Right lobe of liver (tissue), 6 donors: ENCODE measurements around the gene CAP2. TPM values are rescaled to one million over a fixed set of nuclear protein-coding genes. Genes with fewer than 3 reads are reported as not detected.

Experiments used
- ATAC-seq, 4 donors: fragments of 200-7000 bp; cut with Tn5 transposase; one replicate each; pipeline ENCODE4 v1.9.1; 2020; ENCODE audit warnings: mild to moderate bottlenecking in 4 of 4, moderate library complexity in 4 of 4
- DNase-seq, 3 donors: peaks; one replicate each; pipeline ENCODE4 v3.0.0-alpha.2; 2020
- H3K27ac ChIP-seq, 3 donors: fragments of 200-600 bp; one replicate each; pipeline ENCODE4 v1.8.0; 2022
- H3K27me3 ChIP-seq, 2 donors: fragments of 200-600 bp; one replicate each; pipeline ENCODE4 v1.8.0; 2022
- H3K36me3 ChIP-seq, 4 donors: fragments of 200-600 bp; sonication (generic) in 1 of 4; one replicate each; pipeline versions ENCODE4 v1.5.1 to v1.8.0; 2017 to 2022; ENCODE audit warnings: control low read depth in 1 of 4
- H3K4me1 ChIP-seq, 4 donors: fragments of 200-600 bp; sonication (generic) in 1 of 4; one replicate each; pipeline versions ENCODE4 v1.5.1 to v1.8.0; 2017 to 2022; ENCODE audit warnings: control low read depth in 1 of 4
- H3K4me3 ChIP-seq, 3 donors: fragments of 200-600 bp; one replicate each; pipeline ENCODE4 v1.8.0; 2022
- H3K9me3 ChIP-seq, 4 donors: fragments of 200-600 bp; sonication (generic) in 1 of 4; one replicate each; pipeline versions ENCODE4 v1.5.1 to v1.8.0; 2017 to 2022; ENCODE audit warnings: control low read depth in 1 of 4
- POLR2A ChIP-seq: fragments of 450-650 bp; IDR thresholded peaks from one replicate; pipeline ENCODE4 v1.6.1; 2017; ENCODE audit warnings: antibody characterized with exemption, mild to moderate bottlenecking
- WGBS: methylation state at CpG from one replicate; pipeline ENCODE4 v1.1.6; 2018; ENCODE audit warnings: low coverage, low lambda C conversion rate; ENCODE audit not compliant: insufficient coverage; ENCODE audit errors: missing lambda C conversion rate; 5-methylcytosine and 5-hydroxymethylcytosine counted together
- intact Hi-C, 2 donors: fragments of 100-400 bp; cut with DNase I; formaldehyde crosslinking; loops; one replicate each; pipeline versions ENCODE4 v1.11.2 to v1.14.1; 2022
- total RNA-seq, 6 experiments: library from RNA; depleted of rRNA in 2 of 6; stranded (reverse); fragments of >200 nt in 2 of 6; fragmentation: NEBNext Ultra II Directional in 3 of 6; extraction: Animal tissue kit (Norgen Biotek cat#: 25700) in 3 of 6; gene quantifications; one replicate each; pipeline versions ENCODE4 v1.1.0 to v1.2.4, GENCODE V29; 2016 to 2023
- TF ChIP-seq, protein P1 (sequence below), 4 donors: fragments of 200-600 bp in 3 of 4; fragments of 450-650 bp in 1 of 4; IDR thresholded peaks; one replicate each; pipeline versions ENCODE4 v1.5.1 to v1.8.0; 2016 to 2022; ENCODE audit warnings: antibody characterized with exemption in 4 of 4, mild to moderate bottlenecking in 2 of 4
- donor health status: DM: no; HTN: yes; CAD: no.
- donor health status: DM: no; HTN: no; CAD: no.
- donor health status: DM: no; HTN: no; CAD: no.
- donor health status: DM: no; HTN: yes; CAD: no.
- donor health status: DM: no; HTN: yes; CAD: no.

CAP2 gene
- total RNA-seq, 6 experiments from 2014 or later: 2.1 to 7.4 (median 6.1) TPM

DNA sequence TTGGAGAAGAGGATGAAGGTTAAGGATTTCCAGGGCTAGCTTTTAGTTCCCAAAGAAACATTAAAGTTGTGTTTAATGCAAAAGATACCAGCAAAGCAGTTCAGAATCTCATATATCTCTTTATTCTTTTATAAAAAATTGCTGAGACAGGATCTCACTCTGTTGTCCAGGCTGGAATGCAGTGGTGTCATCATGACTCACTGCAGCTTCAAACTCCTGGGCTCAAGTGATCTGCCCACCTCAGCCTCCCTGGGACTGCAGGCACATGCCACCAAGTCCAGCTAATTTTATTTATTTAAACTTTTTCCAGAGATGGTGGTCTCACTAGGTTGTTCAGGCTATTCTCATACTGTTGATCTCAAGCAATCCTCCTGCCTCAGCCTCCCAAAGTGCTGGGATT, 41.1 kb upstream of the CAP2 start:
- no peak overlapping the region for H3K4me3 ChIP-seq
- DNase-seq: no peak
- no peak for TF ChIP-seq POLR2A
- TF ChIP-seq, protein P1, sequence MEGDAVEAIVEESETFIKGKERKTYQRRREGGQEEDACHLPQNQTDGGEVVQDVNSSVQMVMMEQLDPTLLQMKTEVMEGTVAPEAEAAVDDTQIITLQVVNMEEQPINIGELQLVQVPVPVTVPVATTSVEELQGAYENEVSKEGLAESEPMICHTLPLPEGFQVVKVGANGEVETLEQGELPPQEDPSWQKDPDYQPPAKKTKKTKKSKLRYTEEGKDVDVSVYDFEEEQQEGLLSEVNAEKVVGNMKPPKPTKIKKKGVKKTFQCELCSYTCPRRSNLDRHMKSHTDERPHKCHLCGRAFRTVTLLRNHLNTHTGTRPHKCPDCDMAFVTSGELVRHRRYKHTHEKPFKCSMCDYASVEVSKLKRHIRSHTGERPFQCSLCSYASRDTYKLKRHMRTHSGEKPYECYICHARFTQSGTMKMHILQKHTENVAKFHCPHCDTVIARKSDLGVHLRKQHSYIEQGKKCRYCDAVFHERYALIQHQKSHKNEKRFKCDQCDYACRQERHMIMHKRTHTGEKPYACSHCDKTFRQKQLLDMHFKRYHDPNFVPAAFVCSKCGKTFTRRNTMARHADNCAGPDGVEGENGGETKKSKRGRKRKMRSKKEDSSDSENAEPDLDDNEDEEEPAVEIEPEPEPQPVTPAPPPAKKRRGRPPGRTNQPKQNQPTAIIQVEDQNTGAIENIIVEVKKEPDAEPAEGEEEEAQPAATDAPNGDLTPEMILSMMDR (IDR thresholded peaks at IDR 0.05): no peak
- intact Hi-C loops: no loop called here
- ATAC-seq: no peak
- no peaks in the 10 kb centered on the region for H3K36me3 ChIP-seq
- H3K4me1 ChIP-seq: no peaks in the 10 kb centered on the region
- H3K27ac ChIP-seq: no peak overlapping the region
- no peaks in the 10 kb centered on the region for H3K9me3 ChIP-seq
- no peaks in the 10 kb centered on the region for H3K27me3 ChIP-seq

DNA sequence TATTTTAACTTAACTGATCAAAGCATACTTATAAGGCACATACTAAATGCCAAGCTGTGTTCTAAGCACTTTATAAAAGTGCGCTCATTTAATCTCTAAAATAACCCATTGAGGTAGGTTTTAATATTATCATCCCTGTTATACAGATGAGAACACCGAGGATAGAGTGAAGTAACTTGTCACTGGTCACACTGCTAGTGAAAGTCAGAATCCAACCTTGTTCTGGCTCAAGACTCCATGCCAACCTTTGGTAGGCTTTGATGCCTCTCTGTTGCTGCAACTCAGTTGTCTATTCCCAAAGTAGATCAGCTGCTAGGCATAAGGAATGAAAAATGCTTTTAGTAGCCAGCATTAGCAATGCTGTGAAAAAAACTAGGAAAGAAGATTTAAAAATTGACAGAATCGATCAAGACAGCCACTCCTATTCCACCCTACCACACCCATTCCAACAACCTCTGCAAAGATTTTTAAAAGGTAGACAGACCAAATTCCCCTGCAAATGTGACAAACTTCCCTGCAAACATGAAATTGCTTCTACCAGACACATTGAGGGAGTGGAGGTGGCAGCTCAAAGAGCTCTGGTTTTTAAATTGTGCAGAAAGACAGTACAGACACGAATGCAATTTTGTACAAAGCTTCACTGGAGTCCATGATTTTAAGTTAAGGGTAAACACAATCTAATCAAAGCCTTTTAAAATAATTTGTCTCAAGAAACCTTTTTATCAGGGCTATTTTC, 39.8 kb upstream of the CAP2 start:
- Histone ChIP-seq H3K36me3 (no peaks in the 10 kb centered on the region), H3K4me3 (no peak overlapping the region), H3K27me3 (no peaks in the 10 kb centered on the region), H3K9me3 (no peaks in the 10 kb centered on the region), H3K4me1 (no peaks in the 10 kb centered on the region), H3K27ac (no peak overlapping the region)
- no peak for DNase-seq
- WGBS: 78% methylated on average over 4 of the region's 4 CpGs
- no peak for ATAC-seq
- no peak for TF ChIP-seq POLR2A
- TF ChIP-seq, protein P1 (IDR thresholded peaks at IDR 0.05): no peak
- intact Hi-C loops: no loop called here

DNA sequence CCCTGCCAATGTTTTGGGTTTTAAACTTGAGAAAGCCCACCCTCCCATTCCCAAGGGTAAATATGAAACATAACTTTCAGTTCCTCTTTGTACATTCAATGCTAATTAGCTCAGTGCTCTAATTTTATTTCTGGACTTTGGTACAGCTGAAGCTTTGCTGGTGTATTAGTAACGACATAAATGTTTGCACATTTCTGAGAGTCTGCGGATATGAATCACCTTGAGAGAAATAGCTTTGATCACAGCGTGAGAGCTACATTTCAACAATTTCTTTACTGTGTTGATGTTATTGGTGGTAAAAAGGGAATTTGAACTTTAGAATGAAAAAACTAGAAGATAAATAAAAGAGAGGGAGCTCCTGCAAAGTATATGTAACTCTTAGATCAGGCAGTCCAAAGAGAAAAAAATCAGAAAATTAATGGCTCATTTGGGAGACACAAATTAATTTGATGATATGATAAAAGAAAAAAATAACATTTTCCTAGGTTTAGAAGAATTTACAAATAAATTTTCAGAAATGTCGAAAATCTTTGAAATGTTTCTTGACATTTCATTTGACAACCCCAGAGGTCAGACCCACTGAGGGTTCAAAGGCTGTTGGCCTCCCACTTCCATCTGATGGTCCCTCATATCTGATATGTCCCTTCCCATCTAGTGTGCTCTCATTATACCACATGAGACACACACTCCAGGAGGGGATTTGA, 38.5 kb upstream of the CAP2 start:
- DNase-seq: no peak
- no peaks in the 10 kb centered on the region for H3K4me1 ChIP-seq
- no peaks in the 10 kb centered on the region for H3K27me3 ChIP-seq
- H3K27ac ChIP-seq: no peak overlapping the region
- H3K9me3 ChIP-seq: no peaks in the 10 kb centered on the region
- intact Hi-C loops: no loop called here
- peak in 1 of 4 donors; percentile 77 for ATAC-seq
- H3K36me3 ChIP-seq: no peaks in the 10 kb centered on the region
- TF ChIP-seq, protein P1 (IDR thresholded peaks at IDR 0.05): no peak
- TF ChIP-seq POLR2A: no peak
- 45% methylated on average over 4 of the region's 4 CpGs for WGBS
- no peak overlapping the region for H3K4me3 ChIP-seq

DNA sequence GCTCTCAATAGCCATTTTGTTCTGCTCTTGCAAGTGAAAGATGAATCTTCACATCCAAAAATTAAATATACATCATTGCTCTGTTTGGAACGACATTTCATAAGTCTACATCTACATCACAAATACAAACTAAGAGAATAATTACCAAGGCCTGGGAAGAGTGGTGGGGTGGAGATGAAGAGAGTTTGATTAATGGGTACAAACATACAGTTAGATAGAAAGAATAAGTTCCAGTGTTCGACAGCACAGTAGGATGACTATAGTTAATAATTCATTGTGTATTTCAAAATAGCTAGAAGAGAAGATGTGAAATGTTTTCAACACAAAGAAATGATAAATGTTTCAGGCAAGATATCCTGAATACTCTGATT, 38.0 kb upstream of the CAP2 start:
- intact Hi-C loops: no loop called here
- Histone ChIP-seq H3K36me3 (no peaks in the 10 kb centered on the region), H3K27me3 (no peaks in the 10 kb centered on the region), H3K9me3 (no peaks in the 10 kb centered on the region), H3K27ac (no peak overlapping the region), H3K4me1 (no peaks in the 10 kb centered on the region), H3K4me3 (no peak overlapping the region)
- DNase-seq (no peak), ATAC-seq (no peak)
- TF ChIP-seq, protein P1 (IDR thresholded peaks at IDR 0.05): no peak
- no peak for TF ChIP-seq POLR2A
- WGBS: 76% methylated on average over 2 of the region's 2 CpGs
